Testis (tissue), 3 donors: ENCODE data around the gene NAT16. TPM values are rescaled to one million over a fixed set of nuclear protein-coding genes. Genes with fewer than 3 reads are reported as not detected.
"Not testable (repeated sequence)": the region's sequence is repeated elsewhere in the genome, so short reads cannot be mapped to it uniquely, and the experiment has no call there.

Experiments
- DNase-seq: peaks from one replicate; pipeline ENCODE4 v3.0.0-alpha.2; 2019
- H3K27ac ChIP-seq, 2 donors: fragments of 200-600 bp; sonication (generic); one replicate each; pipeline ENCODE4 v1.5.1; 2019
- H3K27me3 ChIP-seq: fragments of 200-600 bp; sonication (generic); one replicate; pipeline ENCODE4 v1.5.1; 2019
- H3K36me3 ChIP-seq: fragments of 200-600 bp; sonication (generic); one replicate; pipeline ENCODE4 v1.5.1; 2017; ENCODE audit warnings: low read depth; ENCODE audit errors: missing control alignments
- H3K4me1 ChIP-seq: fragments of 200-600 bp; sonication (generic); one replicate; pipeline ENCODE4 v1.5.1; 2019
- H3K4me3 ChIP-seq, 2 donors: fragments of 200-600 bp; sonication (generic); one replicate each; pipeline ENCODE4 v1.5.1; 2017 to 2019
- H3K9me3 ChIP-seq: fragments of 200-600 bp; sonication (generic); one replicate; pipeline ENCODE4 v1.5.1; 2017
- CTCF ChIP-seq, 3 experiments: fragments of 450-650 bp in 2 of 3; fragments of 200-600 bp in 1 of 3; sonication (generic) in 1 of 3; IDR thresholded peaks; one replicate each; pipeline ENCODE4 v1.5.1; 2016 to 2019; ENCODE audit warnings: antibody characterized with exemption in 3 of 3, mild to moderate bottlenecking in 2 of 3, moderate library complexity in 1 of 3
- POLR2A ChIP-seq: fragments of 450-650 bp; IDR thresholded peaks from one replicate; pipeline ENCODE4 v1.6.1; 2017; ENCODE audit warnings: antibody characterized with exemption, mild to moderate bottlenecking, moderate library complexity
- WGBS, 2 donors: methylation state at CpG; one replicate each; pipeline ENCODE4 v1.1.5; 2018; 5-methylcytosine and 5-hydroxymethylcytosine counted together
- intact Hi-C: fragments of 100-400 bp; cut with DNase I; formaldehyde crosslinking; loops from one replicate; pipeline ENCODE4 v1.15.1; 2023; ENCODE audit warnings: low total_unique reads
- microRNA-seq, 2 donors: library from miRNA; unstranded; fragments of <30 nt; microRNA quantifications; one replicate each; pipeline ENCODE4, GENCODE V29; 2016; ENCODE audit warnings: borderline number of aligned reads in 2 of 2, borderline replicate concordance in 1 of 2
- polyA plus RNA-seq: library from polyadenylated mRNA; stranded (reverse); fragments of 350-450 nt; fragmentation: Illumina TruSeq; extraction: RNeasy Lipid Tissue Mini Kit (QIAGEN cat#74804); gene quantifications from one replicate; pipeline ENCODE4 v1.2.3, GENCODE V29; 2014; ENCODE audit warnings: low read depth, low replicate concordance; ENCODE audit not compliant: insufficient read depth
- small RNA-seq, 2 donors: library from RNA; depleted of rRNA; stranded (forward); fragments of <200 nt; gene quantifications; one replicate each; pipeline ENCODE3, GENCODE V24; 2016
- total RNA-seq, 2 donors: library from RNA; depleted of rRNA; stranded (reverse); fragments of >200 nt; gene quantifications; one replicate each; pipeline ENCODE4 v1.2.3, GENCODE V29; 2016

Gene NAT16
- total and polyA plus RNA-seq, 3 donors from 2014 or later = 0.26 to 0.50 (median 0.31) TPM

- Histone ChIP-seq H3K9me3 (no peaks in the 10 kb centered on the region), H3K27me3 (no peaks in the 10 kb centered on the region), H3K4me3 (no peak overlapping the region), H3K36me3 (no peaks in the 10 kb centered on the region), H3K4me1 (peaks cover 54% of the 10 kb centered on the region), H3K27ac (no peak overlapping the region)
- TF ChIP-seq POLR2A (no peak), CTCF (IDR thresholded peaks at IDR 0.05) (no peak)
- intact Hi-C loops = no loop called here
- WGBS, 2 donors = 94 to 95% methylated on average over 3 of the region's 3 CpGs
- DNase-seq = no peak
These were observed 56.4 kb downstream of the NAT16 start for GRCh38 chr7:101123703-101124068.

GRCh38 chr7:101122933-101123702 is 57.0 kb downstream of the NAT16 start:
- intact Hi-C loops = no loop called here
- H3K4me1 ChIP-seq = peaks cover 55% of the 10 kb centered on the region
- TF ChIP-seq POLR2A = no peak
- no peak for TF ChIP-seq CTCF (IDR thresholded peaks at IDR 0.05)
- no peaks in the 10 kb centered on the region for H3K27me3 ChIP-seq
- H3K36me3 ChIP-seq = no peaks in the 10 kb centered on the region
- peak overlapping the region; percentile 92 to 93 for H3K27ac ChIP-seq
- H3K4me3 ChIP-seq = no peak overlapping the region
- WGBS, 2 donors = 89 to 90% methylated on average over 10 to 11 of the region's 11 CpGs
- H3K9me3 ChIP-seq = no peaks in the 10 kb centered on the region
- DNase-seq = no peak

GRCh38 chr7:101121991-101122932 is 57.8 kb downstream of the NAT16 start:
- H3K4me1 ChIP-seq = peaks cover 63% of the 10 kb centered on the region
- intact Hi-C loops = no loop called here
- H3K9me3 ChIP-seq = no peaks in the 10 kb centered on the region
- H3K4me3 ChIP-seq = peak overlapping the region; percentile 22 to 23
- DNase-seq = peak; percentile 86
- H3K36me3 ChIP-seq = no peaks in the 10 kb centered on the region
- H3K27ac ChIP-seq = peak overlapping the region; percentile 92 to 93
- 30 to 44% methylated on average over 17 of the region's 17 CpGs for WGBS, 2 donors
- TF ChIP-seq POLR2A (no peak), CTCF (IDR thresholded peaks at IDR 0.05) (no peak)
- no peaks in the 10 kb centered on the region for H3K27me3 ChIP-seq

GRCh38 chr7:101121631-101121990 is 58.5 kb downstream of the NAT16 start:
- H3K9me3 ChIP-seq, intact Hi-C loops, H3K36me3 ChIP-seq, DNase-seq, H3K27me3 ChIP-seq: not testable (repeated sequence)
- peak overlapping the region; percentile 92 to 93 for H3K27ac ChIP-seq
- H3K4me1 ChIP-seq = peaks cover 61% of the 10 kb centered on the region
- 59 to 65% methylated on average over 9 of the region's 9 CpGs for WGBS, 2 donors
- peak overlapping the region in 1 of 2 donors; percentile 23 for H3K4me3 ChIP-seq

Small RNA genes within 50 kb of the gene (microRNA-seq; reads per million reads assigned to microRNA genes)
- gene MIR4653 = 0 reads per million in 2 donors

Small RNA genes within 50 kb of the gene (small RNA-seq; reads per million reads assigned to genes)
- 0 reads per million in 2 donors for gene MIR4653

Other genes with a start within 250 kb of the NAT16 start
- 1 to 10 TPM; 1.6 to 2.1 TPM for gene MUC3A, start 230.8 kb downstream of the NAT16 start, total RNA-seq
- 1.5 TPM for gene MUC3A, start 230.8 kb downstream of the NAT16 start, polyA plus RNA-seq
- gene MUC12, start 210.7 kb downstream of the NAT16 start, total RNA-seq = 1 to 10 TPM; 3.5 to 6.2 TPM
- gene MUC12, start 210.7 kb downstream of the NAT16 start, polyA plus RNA-seq = 5.3 TPM
- gene MUC17, start 160.2 kb downstream of the NAT16 start, total RNA-seq = under 1 TPM; 0.19 to 0.24 TPM
- gene MUC17, start 160.2 kb downstream of the NAT16 start, polyA plus RNA-seq = 0.05 TPM
- gene TRIM56, start 94.8 kb downstream of the NAT16 start, total RNA-seq = 10 to 100 TPM; 15.3 to 20.4 TPM
- 8.7 TPM for gene TRIM56, start 94.8 kb downstream of the NAT16 start, polyA plus RNA-seq
- 1 to 10 TPM; 5.6 to 5.8 TPM for gene SERPINE1, start 53.2 kb downstream of the NAT16 start, total RNA-seq
- gene SERPINE1, start 53.2 kb downstream of the NAT16 start, polyA plus RNA-seq = 7.6 TPM
- gene AP1S1, start 25.8 kb downstream of the NAT16 start, total RNA-seq = 10 to 100 TPM; 31.7 to 54.8 TPM
- gene AP1S1, start 25.8 kb downstream of the NAT16 start, polyA plus RNA-seq = 46.3 TPM
- 1 to 10 TPM; 1.2 to 2.3 TPM for gene VGF, start 14.7 kb downstream of the NAT16 start, total RNA-seq
- gene VGF, start 14.7 kb downstream of the NAT16 start, polyA plus RNA-seq = 0.87 TPM
- gene MOGAT3, start 20.7 kb upstream of the NAT16 start, total RNA-seq = not detected
- gene MOGAT3, start 20.7 kb upstream of the NAT16 start, polyA plus RNA-seq = not detected
- 10 to 100 TPM; 36.3 to 45.6 TPM for gene PLOD3, start 37.3 kb upstream of the NAT16 start, total RNA-seq
- gene PLOD3, start 37.3 kb upstream of the NAT16 start, polyA plus RNA-seq = 32.1 TPM
- 10 to 100 TPM; 57.8 to 58.4 TPM for gene ZNHIT1, start 37.9 kb upstream of the NAT16 start, total RNA-seq
- gene ZNHIT1, start 37.9 kb upstream of the NAT16 start, polyA plus RNA-seq = 48.3 TPM
- 10 to 100 TPM; 13.6 to 20.2 TPM for gene CLDN15, start 57.5 kb upstream of the NAT16 start, total RNA-seq
- 12.1 TPM for gene CLDN15, start 57.5 kb upstream of the NAT16 start, polyA plus RNA-seq
- gene FIS1, start 64.8 kb upstream of the NAT16 start, total RNA-seq = 100 to 1,000 TPM; 228 to 273 TPM
- 233 TPM for gene FIS1, start 64.8 kb upstream of the NAT16 start, polyA plus RNA-seq
- 10 to 100 TPM; 47.4 to 94.6 TPM for gene IFT22, start 141.5 kb upstream of the NAT16 start, total RNA-seq
- 270 TPM for gene IFT22, start 141.5 kb upstream of the NAT16 start, polyA plus RNA-seq
- gene COL26A1, start 182.6 kb upstream of the NAT16 start, total RNA-seq = 1 to 10 TPM in 1 of 2 donors, under 1 TPM in 1; 0.94 to 1.1 TPM
- gene COL26A1, start 182.6 kb upstream of the NAT16 start, polyA plus RNA-seq = 3.1 TPM